GM12878 (cell line): ENCODE measurements around the gene HEPACAM. TPM values are rescaled to one million over a fixed set of nuclear protein-coding genes. Genes with fewer than 3 reads are reported as not detected.

Source experiments
- polyA plus RNA-seq, 11 experiments: library from polyadenylated mRNA; depleted of rRNA in 4 of 11; unstranded in 6 of 11; stranded (reverse) in 5 of 11; fragments of >200 nt; fragmentation: Nextera tagmentation in 4 of 11; fragmentation: Illumina TruSeq in 1 of 11; extraction: Ambion mirVana in 4 of 11; extraction: Trizol in 1 of 11; gene quantifications; 1 replicate in 1 of 11; 2 replicates in 10 of 11; pipeline versions ENCODE4 v1.2.1 to v1.2.3, GENCODE V29; 2011 to 2016; ENCODE audit warnings: inconsistent platforms in 2 of 11, missing spikeins in 2 of 11, low read depth in 1 of 11
- total RNA-seq, 4 experiments: library from RNA; depleted of rRNA in 3 of 4; stranded (reverse); fragments of >200 nt in 3 of 4; fragmentation: Illumina TruSeq in 1 of 4; extraction: Trizol in 1 of 4; gene quantifications; 2 replicates each; pipeline versions ENCODE4 v1.2.1 to v1.2.3, GENCODE V29; 2013 to 2021
- TF ChIP-seq, protein P1 (sequence below): fragments of 450-650 bp; IDR thresholded peaks from 2 replicates; pipeline ENCODE4 v1.6.1; 2016; ENCODE audit warnings: mild to moderate bottlenecking, moderate library complexity, borderline replicate concordance
- TF ChIP-seq, protein P2 (sequence below): fragments of 450-650 bp; IDR thresholded peaks from 2 replicates; pipeline ENCODE4 v1.6.1; 2017; ENCODE audit warnings: mild to moderate bottlenecking, moderate library complexity

Gene HEPACAM
- total and polyA plus RNA-seq, 10 of the 15 experiments (the other 5 are each of a cell fraction or from before 2014, with no cell fraction given): 0.03 TPM; not detected in 9

DNA sequence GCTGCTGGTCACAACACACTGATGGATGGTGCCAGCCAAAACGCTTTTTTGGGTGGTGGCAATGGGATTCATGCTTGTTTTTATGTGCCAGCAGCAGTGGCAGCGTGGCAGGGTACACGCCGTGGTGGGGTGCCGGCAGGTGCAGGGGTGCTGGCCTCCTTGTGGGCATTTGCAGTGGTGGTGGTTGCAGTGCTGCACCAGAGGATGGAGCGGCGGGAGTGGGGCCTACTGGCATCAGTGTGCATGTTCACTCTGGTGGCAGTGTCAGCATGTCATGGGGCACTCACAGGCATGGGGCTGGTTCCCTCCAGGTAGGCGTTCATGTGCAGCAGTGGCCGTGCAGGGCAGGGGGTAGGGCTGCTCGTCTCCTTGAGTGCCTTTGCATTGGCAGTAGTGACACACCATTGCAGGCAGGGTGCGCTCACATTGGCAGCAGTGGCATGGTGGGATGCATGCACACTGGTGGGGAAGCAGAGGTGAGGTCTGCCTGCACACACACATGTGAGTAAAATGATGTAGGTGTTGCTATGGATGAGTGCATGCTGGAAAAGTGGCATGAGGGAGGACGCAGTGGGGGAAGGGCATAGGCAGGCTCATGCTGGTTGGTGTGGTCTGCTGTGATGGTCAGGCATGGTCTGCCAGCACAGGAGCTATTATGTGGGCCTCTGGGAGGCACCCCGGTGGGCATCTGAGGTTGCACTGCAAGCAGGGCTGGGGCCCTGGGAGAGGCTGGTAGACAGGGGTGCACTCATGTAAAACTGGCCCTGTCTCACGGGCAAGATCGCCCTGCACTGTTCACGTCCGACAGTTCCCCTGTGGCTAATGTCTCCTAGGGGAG is 48.0 kb upstream of the HEPACAM start (continued):
- TF ChIP-seq, protein P1, sequence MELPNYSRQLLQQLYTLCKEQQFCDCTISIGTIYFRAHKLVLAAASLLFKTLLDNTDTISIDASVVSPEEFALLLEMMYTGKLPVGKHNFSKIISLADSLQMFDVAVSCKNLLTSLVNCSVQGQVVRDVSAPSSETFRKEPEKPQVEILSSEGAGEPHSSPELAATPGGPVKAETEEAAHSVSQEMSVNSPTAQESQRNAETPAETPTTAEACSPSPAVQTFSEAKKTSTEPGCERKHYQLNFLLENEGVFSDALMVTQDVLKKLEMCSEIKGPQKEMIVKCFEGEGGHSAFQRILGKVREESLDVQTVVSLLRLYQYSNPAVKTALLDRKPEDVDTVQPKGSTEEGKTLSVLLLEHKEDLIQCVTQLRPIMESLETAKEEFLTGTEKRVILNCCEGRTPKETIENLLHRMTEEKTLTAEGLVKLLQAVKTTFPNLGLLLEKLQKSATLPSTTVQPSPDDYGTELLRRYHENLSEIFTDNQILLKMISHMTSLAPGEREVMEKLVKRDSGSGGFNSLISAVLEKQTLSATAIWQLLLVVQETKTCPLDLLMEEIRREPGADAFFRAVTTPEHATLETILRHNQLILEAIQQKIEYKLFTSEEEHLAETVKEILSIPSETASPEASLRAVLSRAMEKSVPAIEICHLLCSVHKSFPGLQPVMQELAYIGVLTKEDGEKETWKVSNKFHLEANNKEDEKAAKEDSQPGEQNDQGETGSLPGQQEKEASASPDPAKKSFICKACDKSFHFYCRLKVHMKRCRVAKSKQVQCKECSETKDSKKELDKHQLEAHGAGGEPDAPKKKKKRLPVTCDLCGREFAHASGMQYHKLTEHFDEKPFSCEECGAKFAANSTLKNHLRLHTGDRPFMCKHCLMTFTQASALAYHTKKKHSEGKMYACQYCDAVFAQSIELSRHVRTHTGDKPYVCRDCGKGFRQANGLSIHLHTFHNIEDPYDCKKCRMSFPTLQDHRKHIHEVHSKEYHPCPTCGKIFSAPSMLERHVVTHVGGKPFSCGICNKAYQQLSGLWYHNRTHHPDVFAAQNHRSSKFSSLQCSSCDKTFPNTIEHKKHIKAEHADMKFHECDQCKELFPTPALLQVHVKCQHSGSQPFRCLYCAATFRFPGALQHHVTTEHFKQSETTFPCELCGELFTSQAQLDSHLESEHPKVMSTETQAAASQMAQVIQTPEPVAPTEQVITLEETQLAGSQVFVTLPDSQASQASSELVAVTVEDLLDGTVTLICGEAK: no peak
- TF ChIP-seq, protein P2, sequence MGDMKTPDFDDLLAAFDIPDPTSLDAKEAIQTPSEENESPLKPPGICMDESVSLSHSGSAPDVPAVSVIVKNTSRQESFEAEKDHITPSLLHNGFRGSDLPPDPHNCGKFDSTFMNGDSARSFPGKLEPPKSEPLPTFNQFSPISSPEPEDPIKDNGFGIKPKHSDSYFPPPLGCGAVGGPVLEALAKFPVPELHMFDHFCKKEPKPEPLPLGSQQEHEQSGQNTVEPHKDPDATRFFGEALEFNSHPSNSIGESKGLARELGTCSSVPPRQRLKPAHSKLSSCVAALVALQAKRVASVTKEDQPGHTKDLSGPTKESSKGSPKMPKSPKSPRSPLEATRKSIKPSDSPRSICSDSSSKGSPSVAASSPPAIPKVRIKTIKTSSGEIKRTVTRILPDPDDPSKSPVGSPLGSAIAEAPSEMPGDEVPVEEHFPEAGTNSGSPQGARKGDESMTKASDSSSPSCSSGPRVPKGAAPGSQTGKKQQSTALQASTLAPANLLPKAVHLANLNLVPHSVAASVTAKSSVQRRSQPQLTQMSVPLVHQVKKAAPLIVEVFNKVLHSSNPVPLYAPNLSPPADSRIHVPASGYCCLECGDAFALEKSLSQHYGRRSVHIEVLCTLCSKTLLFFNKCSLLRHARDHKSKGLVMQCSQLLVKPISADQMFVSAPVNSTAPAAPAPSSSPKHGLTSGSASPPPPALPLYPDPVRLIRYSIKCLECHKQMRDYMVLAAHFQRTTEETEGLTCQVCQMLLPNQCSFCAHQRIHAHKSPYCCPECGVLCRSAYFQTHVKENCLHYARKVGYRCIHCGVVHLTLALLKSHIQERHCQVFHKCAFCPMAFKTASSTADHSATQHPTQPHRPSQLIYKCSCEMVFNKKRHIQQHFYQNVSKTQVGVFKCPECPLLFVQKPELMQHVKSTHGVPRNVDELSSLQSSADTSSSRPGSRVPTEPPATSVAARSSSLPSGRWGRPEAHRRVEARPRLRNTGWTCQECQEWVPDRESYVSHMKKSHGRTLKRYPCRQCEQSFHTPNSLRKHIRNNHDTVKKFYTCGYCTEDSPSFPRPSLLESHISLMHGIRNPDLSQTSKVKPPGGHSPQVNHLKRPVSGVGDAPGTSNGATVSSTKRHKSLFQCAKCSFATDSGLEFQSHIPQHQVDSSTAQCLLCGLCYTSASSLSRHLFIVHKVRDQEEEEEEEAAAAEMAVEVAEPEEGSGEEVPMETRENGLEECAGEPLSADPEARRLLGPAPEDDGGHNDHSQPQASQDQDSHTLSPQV: no peak
